NCI-H82 treated with DMSO at 0.1 percent for 48 hours (cell line): ENCODE results near the gene ELF4.

Source experiments
- DNase-seq: peaks from one replicate; lab custom pipeline; 2025; ENCODE audit not compliant: unreplicated experiment; lab: John Stamatoyannopoulos, UW

Gene ELF4

GRCh38 chrX:130053236-130053635 is 57.1 kb downstream of the ELF4 start:
- peak; percentile 11 for DNase-seq

- no peak for DNase-seq
These were observed 59.0 kb downstream of the ELF4 start for GRCh38 chrX:130051176-130051845.

- DNase-seq = no peak
These were observed 60.5 kb downstream of the ELF4 start for GRCh38 chrX:130049821-130050220.

- no peak for DNase-seq
These were observed 61.5 kb downstream of the ELF4 start for GRCh38 chrX:130048686-130049222.

- no peak for DNase-seq
These were observed 62.9 kb downstream of the ELF4 start for GRCh38 chrX:130047416-130047815.

- no peak for DNase-seq
These were observed 70.5 kb downstream of the ELF4 start for GRCh38 chrX:130039847-130040246.

GRCh38 chrX:130034178-130034577 is 76.1 kb downstream of the ELF4 start:
- DNase-seq = no peak

- DNase-seq = no peak
These were observed 77.7 kb downstream of the ELF4 start for GRCh38 chrX:130032552-130032951.

- no peak for DNase-seq
These were observed 79.5 kb downstream of the ELF4 start for GRCh38 chrX:130030826-130031225.

GRCh38 chrX:130028196-130028595 is 82.1 kb downstream of the ELF4 start:
- DNase-seq = no peak

GRCh38 chrX:130027569-130027968 is 82.7 kb downstream of the ELF4 start:
- DNase-seq = no peak

- DNase-seq = no peak
These were observed 85.0 kb downstream of the ELF4 start for GRCh38 chrX:130025256-130025655.

- peak; percentile 9 for DNase-seq
These were observed 86.2 kb downstream of the ELF4 start for GRCh38 chrX:130024127-130024526.

GRCh38 chrX:130020661-130021324 is 89.5 kb downstream of the ELF4 start:
- no peak for DNase-seq

- DNase-seq = no peak
These were observed 92.2 kb downstream of the ELF4 start for GRCh38 chrX:130018143-130018542.

GRCh38 chrX:130015181-130015580 is 95.1 kb downstream of the ELF4 start:
- DNase-seq = no peak
